Chondrocyte (in vitro differentiated cells): ENCODE results near the gene PIP4K2C. TPM values are rescaled to one million over a fixed set of nuclear protein-coding genes. Genes with fewer than 3 reads are reported as not detected.
A peak's percentile ranks its signal among the peaks of the same experiment; 100 is the strongest.

Experiments
- DNase-seq: peaks from one replicate; pipeline ENCODE4 v3.0.0; 2021; ENCODE audit warnings: mixed read lengths, low spot score
- H3K27ac Mint-ChIP-seq: one replicate; pipeline ENCODE4 v1.8.0; 2021; ENCODE audit warnings: mild to moderate bottlenecking, moderate library complexity, mixed read lengths; ENCODE audit not compliant: unreplicated experiment
- H3K27me3 Mint-ChIP-seq: 2 replicates; pipeline ENCODE4 v1.8.0; 2021; ENCODE audit warnings: low read depth, mixed read lengths
- H3K36me3 Mint-ChIP-seq: 2 replicates; pipeline ENCODE4 v1.8.0; 2021; ENCODE audit warnings: low read depth, mixed read lengths
- H3K4me1 Mint-ChIP-seq: 2 replicates; pipeline ENCODE4 v1.8.0; 2021; ENCODE audit warnings: low read depth, mild to moderate bottlenecking, mixed read lengths
- H3K4me3 Mint-ChIP-seq: one replicate; pipeline ENCODE4 v1.8.0; 2021; ENCODE audit warnings: mild to moderate bottlenecking, moderate library complexity, mixed read lengths; ENCODE audit not compliant: unreplicated experiment
- H3K9me3 Mint-ChIP-seq: 2 replicates; pipeline ENCODE4 v1.8.0; 2021; ENCODE audit warnings: low read depth, mixed read lengths
- total RNA-seq: library from RNA; stranded (reverse); gene quantifications from 3 replicates; pipeline ENCODE4 v1.2.1, GENCODE V29; 2021
- TF ChIP-seq, protein P1 (sequence below): fragments of 200-600 bp; sonication (generic); IDR thresholded peaks from 2 replicates; pipeline ENCODE4 v1.5.0; 2021; ENCODE audit warnings: antibody characterized with exemption, mild to moderate bottlenecking, moderate library complexity

Gene PIP4K2C
- total RNA-seq, 1 donor from 2014 or later = 33.1 TPM

DNA sequence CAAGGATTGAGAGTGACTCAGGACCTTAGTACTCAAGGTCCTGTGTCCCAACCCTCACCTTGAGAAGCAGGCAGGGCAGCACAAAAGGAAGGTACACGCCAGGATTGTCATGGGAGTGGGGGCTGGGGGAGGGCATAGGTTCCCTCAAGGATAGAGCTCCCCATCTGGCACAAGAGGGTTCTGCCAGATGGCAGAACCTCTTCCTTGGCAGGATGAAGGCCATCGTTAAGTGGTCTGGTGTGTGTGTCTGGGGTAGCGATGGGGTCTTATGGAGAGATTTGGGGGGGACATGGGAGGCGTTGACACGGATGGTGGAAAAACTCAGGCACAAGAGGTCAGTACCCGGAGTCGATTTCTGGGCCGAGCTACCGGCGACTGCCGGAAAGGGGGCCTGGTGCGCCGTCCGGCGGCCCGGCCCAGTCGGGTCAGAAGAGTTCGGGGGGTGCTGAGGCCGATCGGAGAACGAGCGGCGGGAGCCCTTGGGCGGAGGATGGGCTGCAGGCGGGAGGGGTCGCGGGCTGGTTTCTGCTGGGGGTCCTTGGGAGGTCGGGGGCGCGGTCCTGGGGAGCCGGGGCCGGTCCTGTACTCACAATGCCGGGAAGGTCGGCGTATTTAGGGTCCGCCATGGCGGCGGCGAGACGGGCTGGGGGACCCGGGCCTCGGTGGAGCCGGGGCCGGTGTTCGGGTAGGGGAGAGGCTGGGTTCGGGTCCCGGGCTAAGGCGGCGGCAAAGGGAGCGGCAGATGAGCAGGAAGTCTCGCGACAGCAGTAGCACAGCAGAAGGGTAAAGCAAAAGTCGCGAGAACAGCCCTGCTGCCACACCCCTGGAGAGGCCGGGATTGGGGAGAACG is 44.3 kb upstream of the PIP4K2C start, which contains the start of gene DCTN2:
Gene DCTN2, minus strand, starts transcription at position 755 of the 850 bp plus-strand sequence. Its CDS starts 129 bp downstream, at position 626.
- Mint-ChIP-seq H3K27me3 (peaks cover 10% of the 10 kb centered on the region), H3K36me3 (peaks cover 4% of the 10 kb centered on the region), H3K27ac (peak within 1 kb of the TSS; percentile 97), H3K4me3 (peak within 1 kb of the TSS; percentile 99), H3K4me1 (peaks cover 54% of the 10 kb centered on the region), H3K9me3 (no peaks in the 10 kb centered on the region)
- peak; percentile 97 for DNase-seq
- TF ChIP-seq, protein P1, sequence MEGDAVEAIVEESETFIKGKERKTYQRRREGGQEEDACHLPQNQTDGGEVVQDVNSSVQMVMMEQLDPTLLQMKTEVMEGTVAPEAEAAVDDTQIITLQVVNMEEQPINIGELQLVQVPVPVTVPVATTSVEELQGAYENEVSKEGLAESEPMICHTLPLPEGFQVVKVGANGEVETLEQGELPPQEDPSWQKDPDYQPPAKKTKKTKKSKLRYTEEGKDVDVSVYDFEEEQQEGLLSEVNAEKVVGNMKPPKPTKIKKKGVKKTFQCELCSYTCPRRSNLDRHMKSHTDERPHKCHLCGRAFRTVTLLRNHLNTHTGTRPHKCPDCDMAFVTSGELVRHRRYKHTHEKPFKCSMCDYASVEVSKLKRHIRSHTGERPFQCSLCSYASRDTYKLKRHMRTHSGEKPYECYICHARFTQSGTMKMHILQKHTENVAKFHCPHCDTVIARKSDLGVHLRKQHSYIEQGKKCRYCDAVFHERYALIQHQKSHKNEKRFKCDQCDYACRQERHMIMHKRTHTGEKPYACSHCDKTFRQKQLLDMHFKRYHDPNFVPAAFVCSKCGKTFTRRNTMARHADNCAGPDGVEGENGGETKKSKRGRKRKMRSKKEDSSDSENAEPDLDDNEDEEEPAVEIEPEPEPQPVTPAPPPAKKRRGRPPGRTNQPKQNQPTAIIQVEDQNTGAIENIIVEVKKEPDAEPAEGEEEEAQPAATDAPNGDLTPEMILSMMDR = peak; percentile 51

DNA sequence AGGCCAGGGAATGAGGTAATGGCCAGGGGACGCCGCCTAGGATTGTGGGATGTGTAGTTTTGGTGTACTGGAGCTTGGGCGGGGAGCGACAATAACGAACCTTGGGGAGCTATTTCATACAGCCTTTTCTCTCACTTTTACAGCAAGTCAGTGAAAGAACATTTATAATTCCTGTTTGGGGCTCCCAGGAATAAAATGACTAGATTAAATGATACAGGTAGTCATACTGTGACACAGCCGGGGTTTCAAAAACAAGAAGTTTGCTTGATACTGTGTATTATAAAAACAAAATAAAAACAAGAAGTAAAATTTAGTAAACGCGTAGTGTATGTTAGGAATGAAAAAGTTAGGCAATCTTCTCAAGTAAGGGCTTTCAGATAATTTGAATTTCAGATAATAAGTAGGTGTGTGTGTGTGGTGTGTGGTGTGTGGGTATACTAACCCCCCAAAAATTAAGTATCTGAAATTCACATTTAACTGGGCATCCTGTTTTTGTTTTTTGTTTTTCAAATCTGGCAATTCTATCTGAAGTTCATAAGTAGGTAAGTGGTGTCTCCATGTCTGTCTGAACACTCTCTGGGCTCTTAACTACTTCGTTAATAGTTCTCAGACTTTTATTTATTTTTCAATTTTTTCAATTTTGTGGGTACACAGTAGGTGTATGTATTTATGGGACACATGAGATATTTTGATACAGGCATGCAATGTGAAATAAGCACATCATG is 43.5 kb upstream of the PIP4K2C start:
- Mint-ChIP-seq H3K4me3 (peak overlapping the region; percentile 99), H3K27ac (no peak overlapping the region), H3K27me3 (peaks cover 10% of the 10 kb centered on the region), H3K9me3 (no peaks in the 10 kb centered on the region), H3K4me1 (peaks cover 60% of the 10 kb centered on the region), H3K36me3 (peaks cover 4% of the 10 kb centered on the region)
- TF ChIP-seq, protein P1 = no peak
- no peak for DNase-seq

DNA sequence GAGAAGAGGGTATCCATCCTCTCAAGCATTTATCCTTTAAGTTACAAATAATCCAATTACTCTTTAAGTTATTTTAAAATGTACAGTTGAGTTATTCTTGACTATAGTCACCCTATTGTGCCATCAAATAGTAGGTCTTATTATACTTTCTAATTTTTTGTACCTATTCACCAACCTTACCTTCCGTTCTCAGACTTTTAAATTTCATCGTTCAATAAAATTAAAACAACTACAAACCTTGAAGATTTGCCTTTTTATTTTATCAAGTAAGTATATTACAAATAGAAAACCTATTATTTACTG is 43.0 kb upstream of the PIP4K2C start:
- TF ChIP-seq, protein P1 = no peak
- H3K4me1 Mint-ChIP-seq = peaks cover 65% of the 10 kb centered on the region
- H3K27me3 Mint-ChIP-seq = peaks cover 10% of the 10 kb centered on the region
- peaks cover 4% of the 10 kb centered on the region for H3K36me3 Mint-ChIP-seq
- H3K27ac Mint-ChIP-seq = no peak overlapping the region
- H3K4me3 Mint-ChIP-seq = no peak overlapping the region
- DNase-seq = no peak
- H3K9me3 Mint-ChIP-seq = no peaks in the 10 kb centered on the region

DNA sequence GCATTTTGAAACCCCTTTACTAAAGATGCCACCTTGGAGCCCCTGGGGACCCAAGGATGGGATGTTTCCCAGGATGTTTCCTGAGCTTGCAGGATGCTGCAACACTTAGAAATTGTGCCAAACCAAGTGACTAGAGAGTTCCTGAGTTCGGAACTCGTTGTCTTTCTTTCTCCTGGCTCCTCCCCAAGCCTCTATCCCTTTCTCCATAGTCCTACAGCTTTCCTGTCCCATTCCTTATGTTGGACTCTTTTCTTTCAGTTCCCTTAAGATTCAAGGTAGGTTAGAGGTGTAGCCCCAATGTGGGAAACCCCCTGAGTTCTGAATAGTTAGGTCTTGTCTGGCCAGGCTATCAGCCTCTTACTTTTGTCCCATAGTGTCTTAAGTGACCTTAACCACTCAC is 42.5 kb upstream of the PIP4K2C start:
- H3K9me3 Mint-ChIP-seq = no peaks in the 10 kb centered on the region
- no peak for DNase-seq
- peaks cover 68% of the 10 kb centered on the region for H3K4me1 Mint-ChIP-seq
- peaks cover 3% of the 10 kb centered on the region for H3K36me3 Mint-ChIP-seq
- no peak overlapping the region for H3K27ac Mint-ChIP-seq
- TF ChIP-seq, protein P1 = no peak
- peaks cover 10% of the 10 kb centered on the region for H3K27me3 Mint-ChIP-seq
- no peak overlapping the region for H3K4me3 Mint-ChIP-seq

DNA sequence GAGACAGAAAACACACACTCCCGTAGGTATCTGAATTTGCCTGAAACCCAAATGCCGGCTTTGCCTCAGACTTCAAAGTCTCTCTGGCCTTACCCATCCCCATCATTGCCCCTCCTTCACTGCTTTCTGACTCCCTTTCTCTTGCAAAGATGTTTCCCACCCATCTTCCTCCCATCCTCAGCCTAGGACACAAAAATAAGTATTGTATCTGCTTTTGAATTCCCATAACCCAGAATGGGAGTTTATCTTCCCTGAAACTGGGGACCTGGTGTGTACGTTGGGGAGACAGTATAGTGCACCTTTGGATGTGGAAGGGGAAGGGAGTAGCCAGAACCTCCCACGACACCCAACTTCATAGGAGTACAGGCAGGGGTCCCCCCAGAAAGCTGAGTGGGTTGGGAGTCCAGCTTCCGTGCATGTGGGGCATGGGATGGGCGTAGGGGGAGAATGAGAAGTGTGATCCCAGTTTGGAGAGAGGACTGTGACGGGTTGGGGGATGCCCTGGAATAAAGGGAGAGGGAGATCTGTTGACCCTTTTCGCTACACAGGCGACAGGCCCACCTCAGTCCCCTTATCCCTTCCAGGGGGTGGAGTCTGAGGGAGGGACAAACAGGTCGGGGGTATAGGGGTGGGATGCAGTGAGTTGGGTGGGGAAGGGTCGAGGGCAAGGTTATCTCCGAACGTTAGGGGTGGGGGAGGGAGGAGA is 41.6 kb upstream of the PIP4K2C start:
- Mint-ChIP-seq H3K36me3 (peaks cover 5% of the 10 kb centered on the region), H3K27ac (peak overlapping the region; percentile 38), H3K9me3 (no peaks in the 10 kb centered on the region), H3K4me3 (peak overlapping the region; percentile 80), H3K4me1 (peaks cover 68% of the 10 kb centered on the region), H3K27me3 (peaks cover 10% of the 10 kb centered on the region)
- TF ChIP-seq, protein P1 = no peak
- DNase-seq = no peak
